ENCODE measurements around the gene CST9.

DNA sequence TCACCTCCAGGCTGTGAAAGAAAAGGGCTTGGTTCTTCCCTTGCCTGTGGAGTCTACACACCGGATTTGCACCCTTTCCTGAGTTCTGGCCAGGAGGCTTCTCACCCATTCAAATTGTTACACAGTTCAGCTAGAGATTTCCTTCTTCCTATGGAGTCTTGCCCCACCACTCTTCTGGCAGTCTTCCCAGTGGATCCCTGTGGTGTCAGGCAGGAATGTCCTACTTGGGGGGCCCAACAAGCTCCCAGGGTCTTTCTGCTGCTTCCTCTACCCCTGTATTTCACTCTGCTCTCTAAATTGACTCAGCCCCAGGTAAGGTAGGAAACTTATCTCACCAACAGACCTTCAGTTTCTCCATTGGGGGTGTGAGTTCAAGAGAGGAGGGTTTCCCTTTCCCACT is 23.4 kb downstream of the CST9 start:
- TF ChIP-seq POLR2A (IDR thresholded peaks at IDR 0.05), result no peak
- TF ChIP-seq, protein P1, sequence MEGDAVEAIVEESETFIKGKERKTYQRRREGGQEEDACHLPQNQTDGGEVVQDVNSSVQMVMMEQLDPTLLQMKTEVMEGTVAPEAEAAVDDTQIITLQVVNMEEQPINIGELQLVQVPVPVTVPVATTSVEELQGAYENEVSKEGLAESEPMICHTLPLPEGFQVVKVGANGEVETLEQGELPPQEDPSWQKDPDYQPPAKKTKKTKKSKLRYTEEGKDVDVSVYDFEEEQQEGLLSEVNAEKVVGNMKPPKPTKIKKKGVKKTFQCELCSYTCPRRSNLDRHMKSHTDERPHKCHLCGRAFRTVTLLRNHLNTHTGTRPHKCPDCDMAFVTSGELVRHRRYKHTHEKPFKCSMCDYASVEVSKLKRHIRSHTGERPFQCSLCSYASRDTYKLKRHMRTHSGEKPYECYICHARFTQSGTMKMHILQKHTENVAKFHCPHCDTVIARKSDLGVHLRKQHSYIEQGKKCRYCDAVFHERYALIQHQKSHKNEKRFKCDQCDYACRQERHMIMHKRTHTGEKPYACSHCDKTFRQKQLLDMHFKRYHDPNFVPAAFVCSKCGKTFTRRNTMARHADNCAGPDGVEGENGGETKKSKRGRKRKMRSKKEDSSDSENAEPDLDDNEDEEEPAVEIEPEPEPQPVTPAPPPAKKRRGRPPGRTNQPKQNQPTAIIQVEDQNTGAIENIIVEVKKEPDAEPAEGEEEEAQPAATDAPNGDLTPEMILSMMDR (IDR thresholded peaks at IDR 0.05), result no peak
